GM23338 (cell line): Measurements from ENCODE around the gene DGAT2. TPM values are rescaled to one million over a fixed set of nuclear protein-coding genes. Genes with fewer than 3 reads are reported as not detected.
"Not testable (repeated sequence)": the region's sequence is repeated elsewhere in the genome, so short reads cannot be mapped to it uniquely, and the experiment has no call there.

Source experiments
- ATAC-seq: fragments of 200-7000 bp; cut with Tn5 transposase; 3 replicates; pipeline ENCODE4 v1.9.1; 2020
- DNase-seq: peaks from one replicate; pipeline ENCODE4 v3.0.0-alpha.2; 2015; ENCODE audit warnings: low spot score
- H2AFZ ChIP-seq: fragments of 200-600 bp; sonication (generic); 2 replicates; pipeline ENCODE4 v1.8.0; 2016; ENCODE audit warnings: antibody characterized with exemption, mild to moderate bottlenecking, moderate library complexity
- H3F3A ChIP-seq: fragments of 200-600 bp; sonication (generic); replicated peaks from 2 replicates; pipeline ENCODE4 v1.8.0; 2017; ENCODE audit warnings: antibody characterized with exemption, mixed run types, low read depth
- H3K27ac ChIP-seq: fragments of 200-600 bp; sonication (generic); 2 replicates; pipeline ENCODE4 v1.6.1; 2016; ENCODE audit warnings: low read depth
- H3K27me3 ChIP-seq: fragments of 200-600 bp; sonication (generic); 2 replicates; pipeline ENCODE4 v1.8.0; 2016; ENCODE audit warnings: mild to moderate bottlenecking, mixed run types, moderate library complexity; ENCODE audit not compliant: insufficient read depth
- H3K36me3 ChIP-seq: fragments of 200-600 bp; sonication (generic); 2 replicates; pipeline ENCODE4 v1.8.0; 2016; ENCODE audit warnings: mild to moderate bottlenecking; ENCODE audit not compliant: insufficient read depth
- H3K4me1 ChIP-seq: fragments of 200-600 bp; sonication (generic); 2 replicates; pipeline ENCODE4 v1.8.0; 2016; ENCODE audit warnings: mild to moderate bottlenecking, moderate library complexity; ENCODE audit not compliant: insufficient read depth
- H3K4me2 ChIP-seq: fragments of 200-600 bp; sonication (generic); 2 replicates; pipeline ENCODE4 v1.7.1; 2017; ENCODE audit warnings: mixed run types
- H3K4me3 ChIP-seq: fragments of 200-600 bp; sonication (generic); 2 replicates; pipeline ENCODE4 v1.6.1; 2016; ENCODE audit warnings: mixed run types
- H3K79me2 ChIP-seq: fragments of 200-600 bp; sonication (generic); replicated peaks from 2 replicates; pipeline ENCODE4 v1.8.0; 2017; ENCODE audit warnings: mild to moderate bottlenecking; ENCODE audit not compliant: insufficient read depth
- H3K9me2 ChIP-seq: fragments of 200-600 bp; sonication (generic); 2 replicates; pipeline ENCODE4 v1.8.0; 2017; ENCODE audit not compliant: insufficient read depth
- H4K20me1 ChIP-seq: fragments of 200-600 bp; sonication (generic); replicated peaks from 2 replicates; pipeline ENCODE4 v1.8.0; 2017; ENCODE audit warnings: mild to moderate bottlenecking; ENCODE audit not compliant: insufficient read depth
- H3K27ac Mint-ChIP-seq: 2 replicates; pipeline ENCODE4 v1.8.0; 2020; ENCODE audit warnings: inconsistent platforms, mild to moderate bottlenecking, moderate library complexity, mixed read lengths
- H3K27me3 Mint-ChIP-seq: 3 replicates; pipeline ENCODE4 v1.8.0; 2022; ENCODE audit warnings: low read depth, mild to moderate bottlenecking, moderate library complexity, mixed read lengths, inconsistent platforms; ENCODE audit not compliant: insufficient read depth, poor library complexity
- H3K36me3 Mint-ChIP-seq: 3 replicates; pipeline ENCODE4 v1.8.0; 2021; ENCODE audit warnings: low read depth, mild to moderate bottlenecking, inconsistent platforms, moderate library complexity, mixed read lengths
- H3K4me1 Mint-ChIP-seq: 3 replicates; pipeline ENCODE4 v1.8.0; 2020; ENCODE audit warnings: mild to moderate bottlenecking, inconsistent platforms, mixed read lengths
- H3K4me3 Mint-ChIP-seq: 3 replicates; pipeline ENCODE4 v1.8.0; 2021; ENCODE audit warnings: moderate library complexity, mild to moderate bottlenecking, inconsistent platforms, mixed read lengths
- H3K9me3 Mint-ChIP-seq: 3 replicates; pipeline ENCODE4 v1.8.0; 2020; ENCODE audit warnings: moderate library complexity, mild to moderate bottlenecking, inconsistent platforms, mixed read lengths
- EZH2 ChIP-seq: fragments of 200-600 bp; sonication (generic); IDR thresholded peaks from one replicate; pipeline ENCODE4 v1.8.0; 2017; ENCODE audit warnings: antibody characterized with exemption, mild to moderate bottlenecking, low read depth; ENCODE audit not compliant: unreplicated experiment
- EZH2phosphoT487 ChIP-seq: fragments of 200-600 bp; sonication (generic); IDR thresholded peaks from one replicate; pipeline ENCODE4 v1.8.1; 2018; ENCODE audit warnings: antibody characterized with exemption; ENCODE audit not compliant: unreplicated experiment
- JUNB ChIP-seq: IDR thresholded peaks from one replicate; pipeline ENCODE4 v1.6.1; 2016; ENCODE audit warnings: antibody characterized with exemption; ENCODE audit not compliant: unreplicated experiment
- ZNF114 ChIP-seq: fragments of 250-450 bp; sonication (Bioruptor Pico); IDR thresholded peaks from 2 replicates; pipeline ENCODE4 v1.5.0; 2020; ENCODE audit warnings: mild to moderate bottlenecking, moderate library complexity
- ZNF462 ChIP-seq: fragments of 250-450 bp; sonication (Bioruptor Pico); IDR thresholded peaks from 2 replicates; pipeline ENCODE4 v1.5.0; 2020; ENCODE audit warnings: mild to moderate bottlenecking, moderate library complexity
- polyA plus RNA-seq: library from polyadenylated mRNA; unstranded; fragments of >200 nt; fragmentation: Nextera tagmentation; extraction: Ambion mirVana; gene quantifications from 2 replicates; pipeline ENCODE4 v1.2.1, GENCODE V29; 2016
- total RNA-seq: library from RNA; depleted of rRNA; stranded (reverse); fragments of >200 nt; shearing (Covaris generic); gene quantifications from 2 replicates; pipeline ENCODE4 v1.2.3, GENCODE V29; 2014
- TF ChIP-seq, protein P1 (sequence below): IDR thresholded peaks from 2 replicates; pipeline ENCODE4 v1.6.1; 2016; ENCODE audit warnings: antibody characterized with exemption
- TF ChIP-seq, protein P2 (sequence below), 2 experiments: fragments of 200-600 bp in 1 of 2; sonication (generic) in 1 of 2; conservative IDR thresholded peaks; 2 replicates each; pipeline versions ENCODE4 v1.5.1 to v1.6.1; 2016 to 2017; ENCODE audit warnings: antibody characterized with exemption in 2 of 2, low read depth in 2 of 2, mild to moderate bottlenecking in 2 of 2, moderate library complexity in 1 of 2

The DGAT2 gene
- total and polyA plus RNA-seq, 2 experiments from 2014 or later, result 1.9 to 2.6 TPM

DNA sequence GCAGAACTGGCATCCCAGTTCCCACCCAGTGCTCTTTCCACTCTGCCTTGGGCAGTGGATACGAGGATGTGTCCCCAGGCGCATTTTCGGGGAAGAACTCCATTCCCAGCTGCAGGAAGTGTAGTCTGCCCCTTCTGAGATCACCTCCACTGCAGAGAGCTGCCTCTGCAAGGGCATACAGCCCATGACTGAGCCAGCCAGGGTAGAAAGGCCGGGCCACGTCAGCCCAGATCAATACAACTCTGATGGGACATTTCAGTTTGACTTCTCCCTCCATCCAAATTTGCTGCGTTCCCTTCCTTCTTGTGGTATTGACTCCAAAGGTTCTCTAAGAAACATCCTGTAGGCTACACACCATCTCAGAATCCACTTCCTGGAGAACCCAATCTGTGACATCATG lies 31.3 kb upstream of the DGAT2 start (continued):
- TF ChIP-seq JUNB (no peak), ZNF114 (no peak)
- TF ChIP-seq, protein P1, sequence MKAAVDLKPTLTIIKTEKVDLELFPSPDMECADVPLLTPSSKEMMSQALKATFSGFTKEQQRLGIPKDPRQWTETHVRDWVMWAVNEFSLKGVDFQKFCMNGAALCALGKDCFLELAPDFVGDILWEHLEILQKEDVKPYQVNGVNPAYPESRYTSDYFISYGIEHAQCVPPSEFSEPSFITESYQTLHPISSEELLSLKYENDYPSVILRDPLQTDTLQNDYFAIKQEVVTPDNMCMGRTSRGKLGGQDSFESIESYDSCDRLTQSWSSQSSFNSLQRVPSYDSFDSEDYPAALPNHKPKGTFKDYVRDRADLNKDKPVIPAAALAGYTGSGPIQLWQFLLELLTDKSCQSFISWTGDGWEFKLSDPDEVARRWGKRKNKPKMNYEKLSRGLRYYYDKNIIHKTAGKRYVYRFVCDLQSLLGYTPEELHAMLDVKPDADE, result no peak

GRCh38 chr11:75740681-75741080 lies 27.9 kb upstream of the DGAT2 start:
- no peaks in the 10 kb centered on the region for H3F3A ChIP-seq
- H3K27ac ChIP-seq, result no peak overlapping the region
- H3K27me3 ChIP-seq, result no peaks in the 10 kb centered on the region
- no peak overlapping the region for H3K4me2 ChIP-seq
- H3K36me3 ChIP-seq, result no peaks in the 10 kb centered on the region
- H3K4me1 ChIP-seq, result no peaks in the 10 kb centered on the region
- H3K9me3 Mint-ChIP-seq, result peaks cover 3% of the 10 kb centered on the region; the same call in 1 of the 3 replicates
- H3K4me1 Mint-ChIP-seq, result no peaks in the 10 kb centered on the region
- H4K20me1 ChIP-seq, result no peaks in the 10 kb centered on the region
- peaks cover 1% of the 10 kb centered on the region for H3K27me3 Mint-ChIP-seq
- no peak overlapping the region for H2AFZ ChIP-seq
- no peak overlapping the region for H3K4me3 Mint-ChIP-seq
- TF ChIP-seq EZH2 (no peak), JUNB (no peak), ZNF462 (no peak), EZH2phosphoT487 (no peak)
- TF ChIP-seq, protein P2, sequence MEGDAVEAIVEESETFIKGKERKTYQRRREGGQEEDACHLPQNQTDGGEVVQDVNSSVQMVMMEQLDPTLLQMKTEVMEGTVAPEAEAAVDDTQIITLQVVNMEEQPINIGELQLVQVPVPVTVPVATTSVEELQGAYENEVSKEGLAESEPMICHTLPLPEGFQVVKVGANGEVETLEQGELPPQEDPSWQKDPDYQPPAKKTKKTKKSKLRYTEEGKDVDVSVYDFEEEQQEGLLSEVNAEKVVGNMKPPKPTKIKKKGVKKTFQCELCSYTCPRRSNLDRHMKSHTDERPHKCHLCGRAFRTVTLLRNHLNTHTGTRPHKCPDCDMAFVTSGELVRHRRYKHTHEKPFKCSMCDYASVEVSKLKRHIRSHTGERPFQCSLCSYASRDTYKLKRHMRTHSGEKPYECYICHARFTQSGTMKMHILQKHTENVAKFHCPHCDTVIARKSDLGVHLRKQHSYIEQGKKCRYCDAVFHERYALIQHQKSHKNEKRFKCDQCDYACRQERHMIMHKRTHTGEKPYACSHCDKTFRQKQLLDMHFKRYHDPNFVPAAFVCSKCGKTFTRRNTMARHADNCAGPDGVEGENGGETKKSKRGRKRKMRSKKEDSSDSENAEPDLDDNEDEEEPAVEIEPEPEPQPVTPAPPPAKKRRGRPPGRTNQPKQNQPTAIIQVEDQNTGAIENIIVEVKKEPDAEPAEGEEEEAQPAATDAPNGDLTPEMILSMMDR (conservative IDR thresholded peaks at IDR 0.05; ENCODE audit: low read depth in 2 of 2), result no peak
- H3K27ac Mint-ChIP-seq, result no peak overlapping the region
- H3K79me2 ChIP-seq, result no peaks in the 10 kb centered on the region
- DNase-seq (no peak), ATAC-seq (no peak)
- no peaks in the 10 kb centered on the region for H3K9me2 ChIP-seq
- no peak overlapping the region for H3K4me3 ChIP-seq
- H3K36me3 Mint-ChIP-seq, result no peaks in the 10 kb centered on the region

- H3K4me1 ChIP-seq, H3K4me1 Mint-ChIP-seq, H3K9me2 ChIP-seq, H3K4me3 ChIP-seq, H3F3A ChIP-seq, H3K36me3 ChIP-seq, H3K79me2 ChIP-seq, H3K27ac ChIP-seq, H3K4me3 Mint-ChIP-seq, H3K4me2 ChIP-seq, ATAC-seq, DNase-seq, H2AFZ ChIP-seq, H3K27me3 Mint-ChIP-seq, H3K27ac Mint-ChIP-seq, H3K27me3 ChIP-seq, H4K20me1 ChIP-seq: not testable (repeated sequence)
- Mint-ChIP-seq H3K9me3 (peaks cover 14% of the 10 kb centered on the region), H3K36me3 (peaks cover 11% of the 10 kb centered on the region; the same call in 2 of the 3 replicates)
Measured at GRCh38 chr11:75743159-75743558, 25.4 kb upstream of the DGAT2 start.
